ENCODE data around the gene OPCML.

The OPCML gene

DNA sequence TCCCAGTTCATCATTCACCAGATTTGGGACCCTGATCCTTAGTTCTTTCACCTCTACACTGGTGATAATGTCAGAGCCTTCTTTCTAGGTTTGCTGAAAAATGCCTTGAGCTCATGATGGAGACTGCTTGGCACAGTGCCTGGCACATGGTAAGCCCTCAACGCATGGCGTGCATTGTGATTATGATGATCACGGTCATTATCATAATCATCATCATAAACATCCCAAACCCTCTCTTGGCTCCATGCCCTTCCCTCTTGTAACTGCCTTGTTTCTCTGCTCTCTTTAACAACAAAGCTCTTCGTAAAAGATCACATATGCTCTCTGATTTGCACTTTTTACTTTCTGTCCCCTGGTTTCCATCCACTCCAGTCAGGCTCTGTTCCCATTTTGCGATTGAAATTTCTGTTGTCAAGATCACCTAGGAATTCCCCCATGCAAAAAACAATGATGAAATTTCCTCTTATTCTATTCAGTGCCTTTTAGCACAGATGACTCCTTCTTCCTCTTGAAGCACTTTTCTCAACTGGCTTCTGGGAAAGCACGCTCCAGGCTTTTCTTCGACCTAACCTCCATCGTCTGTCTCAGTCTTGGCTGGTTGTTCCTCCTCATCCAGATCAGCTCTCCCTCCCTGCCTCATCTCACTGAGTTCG lies 479.1 kb downstream of the OPCML start:
- no peak overlapping the region for H3K4me3 ChIP-seq (ENCODE audit: insufficient read depth, low read length, poor library complexity, severe bottlenecking)
- H3K36me3 ChIP-seq (ENCODE audit: low read length) = no peaks in the 10 kb centered on the region
- H3K9me2 ChIP-seq (replicated peaks; ENCODE audit: insufficient read depth, low read length) = no peaks in the 10 kb centered on the region
- no peaks in the 10 kb centered on the region for H3K9me3 ChIP-seq (ENCODE audit: insufficient read depth, low read length)
- no peak overlapping the region for H3K4me2 ChIP-seq (ENCODE audit: low read depth, low read length, poor library complexity, severe bottlenecking)
- H3K9ac ChIP-seq (ENCODE audit: low read length) = no peak overlapping the region
- H3F3A ChIP-seq (ENCODE audit: insufficient read depth) = no peaks in the 10 kb centered on the region
- no peak for TF ChIP-seq EZH2phosphoT487 (conservative IDR thresholded peaks at IDR 0.05; ENCODE audit: low read length)
- TF ChIP-seq CTCF (IDR thresholded peaks at IDR 0.05; ENCODE audit: insufficient read depth, low read length, poor library complexity, severe bottlenecking) = no peak
- H2AFZ ChIP-seq (ENCODE audit: low read depth, low read length, severe bottlenecking) = no peak overlapping the region
- no peaks in the 10 kb centered on the region for H3K79me2 ChIP-seq (ENCODE audit: insufficient read depth, low read length)
- H3K27me3 ChIP-seq (ENCODE audit: low read length) = no peaks in the 10 kb centered on the region
- H3K27ac ChIP-seq (ENCODE audit: low read depth, low read length) = no peak overlapping the region
- no peaks in the 10 kb centered on the region for H4K20me1 ChIP-seq (ENCODE audit: low read depth, low read length)

- Histone ChIP-seq H3K4me3 (ENCODE audit: insufficient read depth, low read length, poor library complexity, severe bottlenecking) (no peak overlapping the region), H3K79me2 (ENCODE audit: insufficient read depth, low read length) (no peaks in the 10 kb centered on the region), H2AFZ (ENCODE audit: low read depth, low read length, severe bottlenecking) (no peak overlapping the region), H3K27me3 (ENCODE audit: low read length) (no peaks in the 10 kb centered on the region), H3K4me2 (ENCODE audit: low read depth, low read length, poor library complexity, severe bottlenecking) (no peak overlapping the region), H3K9ac (ENCODE audit: low read length) (no peak overlapping the region), H3K9me2 (replicated peaks; ENCODE audit: insufficient read depth, low read length) (no peaks in the 10 kb centered on the region), H3K9me3 (ENCODE audit: insufficient read depth, low read length) (no peaks in the 10 kb centered on the region), H3K36me3 (ENCODE audit: low read length) (no peaks in the 10 kb centered on the region), H3K27ac (ENCODE audit: low read depth, low read length) (no peak overlapping the region), H3F3A (ENCODE audit: insufficient read depth) (no peaks in the 10 kb centered on the region), H4K20me1 (ENCODE audit: low read depth, low read length) (no peaks in the 10 kb centered on the region)
- TF ChIP-seq CTCF (IDR thresholded peaks at IDR 0.05; ENCODE audit: insufficient read depth, low read length, poor library complexity, severe bottlenecking) = no peak
Measured at GRCh38 chr11:133052537-133052936, 479.8 kb downstream of the OPCML start.

DNA sequence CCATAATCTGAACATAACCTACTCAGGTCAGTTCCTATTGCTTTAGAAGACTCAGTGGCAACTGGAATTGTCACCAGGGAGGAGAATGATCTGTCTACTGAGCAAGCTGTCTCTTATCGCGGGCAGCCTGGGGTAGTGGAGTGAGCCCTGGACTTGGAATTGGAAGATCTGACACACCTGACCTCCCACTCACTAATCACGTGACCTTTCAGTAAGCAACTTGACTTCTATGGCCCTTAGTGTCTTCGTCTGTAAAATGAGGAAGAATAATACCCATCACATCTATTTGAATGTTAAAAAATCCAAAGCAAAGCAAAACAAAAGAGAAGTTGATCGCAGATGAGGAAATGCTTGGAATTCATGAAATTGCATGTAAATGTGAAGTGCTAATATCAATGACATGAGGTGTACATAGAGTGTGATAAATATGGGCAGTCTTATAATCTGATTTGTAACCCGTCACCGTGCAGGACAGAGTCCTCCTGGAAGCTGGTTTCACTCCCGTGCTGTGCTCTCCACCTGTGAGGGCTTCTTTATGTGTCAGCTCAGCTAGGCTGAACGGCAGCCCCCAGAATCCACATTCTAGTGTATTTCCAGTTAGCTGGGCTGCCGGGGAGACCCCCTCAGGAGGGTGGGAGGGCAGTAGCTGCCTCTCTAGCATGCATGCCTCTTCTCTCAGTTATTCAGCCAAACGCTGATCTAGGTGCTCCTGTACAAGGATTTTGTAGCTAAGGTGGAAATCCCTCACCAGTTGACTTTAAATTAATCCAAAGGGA lies 482.9 kb downstream of the OPCML start:
- TF ChIP-seq CTCF (IDR thresholded peaks at IDR 0.05; ENCODE audit: insufficient read depth, low read length, poor library complexity, severe bottlenecking) (no peak), EZH2phosphoT487 (conservative IDR thresholded peaks at IDR 0.05; ENCODE audit: low read length) (no peak)
- Histone ChIP-seq H3F3A (ENCODE audit: insufficient read depth) (no peaks in the 10 kb centered on the region), H2AFZ (ENCODE audit: low read depth, low read length, severe bottlenecking) (no peak overlapping the region), H4K20me1 (ENCODE audit: low read depth, low read length) (no peaks in the 10 kb centered on the region), H3K9me2 (replicated peaks; ENCODE audit: insufficient read depth, low read length) (no peaks in the 10 kb centered on the region), H3K27me3 (ENCODE audit: low read length) (no peaks in the 10 kb centered on the region), H3K36me3 (ENCODE audit: low read length) (no peaks in the 10 kb centered on the region), H3K79me2 (ENCODE audit: insufficient read depth, low read length) (no peaks in the 10 kb centered on the region), H3K9ac (ENCODE audit: low read length) (no peak overlapping the region), H3K27ac (ENCODE audit: low read depth, low read length) (no peak overlapping the region), H3K4me2 (ENCODE audit: low read depth, low read length, poor library complexity, severe bottlenecking) (no peak overlapping the region), H3K4me3 (ENCODE audit: insufficient read depth, low read length, poor library complexity, severe bottlenecking) (no peak overlapping the region), H3K9me3 (ENCODE audit: insufficient read depth, low read length) (no peaks in the 10 kb centered on the region)
